ENCODE results near the gene TMEM86A. TPM values are rescaled to one million over a fixed set of nuclear protein-coding genes. Genes with fewer than 3 reads are reported as not detected.

TMEM86A gene
- polyA plus RNA-seq, 3 donors: 8.1 to 9.1 (median 8.9) TPM

DNA sequence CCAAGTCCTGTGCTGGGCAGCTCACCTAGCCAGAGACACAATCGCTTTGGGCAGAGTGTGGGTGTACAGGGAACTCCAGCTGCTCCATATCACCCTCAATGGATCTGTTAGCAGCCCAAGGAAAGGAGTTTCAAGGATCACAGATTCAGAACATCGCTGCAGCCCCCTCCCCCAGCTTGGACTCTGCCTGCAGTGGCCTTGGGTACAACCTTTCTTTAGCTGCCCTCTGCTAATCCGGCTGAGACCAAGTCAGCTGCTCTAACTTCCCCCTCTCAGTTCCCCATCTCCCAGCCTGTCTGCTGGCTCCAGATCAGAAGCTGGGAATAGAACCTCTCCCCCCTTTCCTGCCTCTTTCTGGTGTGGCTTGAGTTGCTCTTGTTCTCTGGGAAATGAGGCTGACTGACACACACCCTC is 1.3 kb downstream of the TMEM86A start:
- DNase-seq (ENCODE audit: low read depth in 3 of 3, low spot score in 2 of 3): no peak

DNA sequence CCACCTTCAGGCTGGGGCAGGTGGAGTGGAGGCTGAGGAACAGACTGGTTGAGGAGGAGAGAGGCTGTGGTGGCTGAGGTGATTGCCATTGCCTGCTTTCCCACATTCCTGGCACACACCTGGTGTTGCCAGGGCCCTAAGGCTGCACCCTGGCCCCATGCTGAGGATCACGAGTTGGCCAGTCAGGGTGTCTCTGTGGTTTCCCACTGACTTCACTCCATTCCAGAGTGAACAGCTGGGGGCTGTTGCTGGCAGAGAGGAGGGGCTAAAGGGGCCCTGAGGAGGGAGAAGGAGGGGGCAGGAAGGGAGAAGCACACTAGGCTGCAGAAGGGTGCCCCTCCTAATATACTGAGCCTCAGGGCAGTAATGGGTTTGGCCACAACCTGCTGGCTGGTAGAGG is 1.8 kb downstream of the TMEM86A start:
- no peak for DNase-seq (ENCODE audit: low read depth in 3 of 3, low spot score in 2 of 3)

DNA sequence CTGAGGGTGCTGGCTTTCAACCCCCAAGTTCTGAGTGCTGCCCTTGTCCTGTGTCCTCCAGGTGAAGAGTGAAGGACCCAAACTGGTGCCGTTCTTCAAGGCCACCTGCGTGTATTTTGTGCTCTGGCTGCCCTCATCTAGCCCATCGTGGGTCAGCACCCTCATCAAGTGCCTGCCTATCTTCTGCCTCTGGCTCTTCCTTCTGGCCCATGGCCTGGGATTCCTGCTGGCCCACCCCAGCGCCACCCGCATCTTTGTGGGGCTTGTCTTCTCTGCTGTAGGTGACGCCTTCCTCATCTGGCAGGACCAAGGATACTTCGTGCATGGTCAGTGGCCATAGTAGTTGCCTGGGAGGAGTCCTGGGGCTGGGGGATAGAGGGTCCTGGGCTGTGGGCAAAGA is 2.3 kb downstream of the TMEM86A start:
- no peak for DNase-seq (ENCODE audit: low read depth in 3 of 3, low spot score in 2 of 3)

DNA sequence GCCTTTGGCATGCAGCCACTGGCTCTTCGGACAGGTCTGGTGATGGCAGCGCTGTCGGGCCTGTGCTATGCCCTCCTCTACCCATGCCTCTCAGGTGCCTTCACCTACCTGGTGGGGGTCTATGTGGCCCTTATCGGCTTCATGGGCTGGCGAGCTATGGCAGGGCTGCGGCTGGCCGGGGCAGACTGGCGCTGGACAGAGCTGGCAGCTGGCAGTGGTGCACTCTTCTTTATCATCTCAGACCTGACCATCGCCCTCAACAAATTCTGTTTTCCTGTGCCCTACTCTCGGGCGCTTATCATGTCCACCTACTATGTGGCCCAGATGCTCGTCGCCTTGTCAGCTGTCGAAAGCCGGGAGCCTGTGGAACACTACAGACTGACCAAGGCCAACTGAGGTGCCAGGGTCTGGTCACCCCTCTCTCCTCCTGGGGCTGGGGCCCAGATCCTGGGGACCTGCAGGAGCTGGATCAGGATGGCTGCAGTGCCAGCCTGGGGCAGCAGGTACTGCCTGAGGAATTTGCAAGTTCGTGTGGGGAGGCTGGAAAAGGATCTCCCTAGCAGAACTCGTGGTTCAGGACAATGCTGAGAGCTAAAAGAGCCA is 3.1 kb downstream of the TMEM86A start:
- DNase-seq (ENCODE audit: low read depth in 3 of 3, low spot score in 2 of 3): no peak

DNA sequence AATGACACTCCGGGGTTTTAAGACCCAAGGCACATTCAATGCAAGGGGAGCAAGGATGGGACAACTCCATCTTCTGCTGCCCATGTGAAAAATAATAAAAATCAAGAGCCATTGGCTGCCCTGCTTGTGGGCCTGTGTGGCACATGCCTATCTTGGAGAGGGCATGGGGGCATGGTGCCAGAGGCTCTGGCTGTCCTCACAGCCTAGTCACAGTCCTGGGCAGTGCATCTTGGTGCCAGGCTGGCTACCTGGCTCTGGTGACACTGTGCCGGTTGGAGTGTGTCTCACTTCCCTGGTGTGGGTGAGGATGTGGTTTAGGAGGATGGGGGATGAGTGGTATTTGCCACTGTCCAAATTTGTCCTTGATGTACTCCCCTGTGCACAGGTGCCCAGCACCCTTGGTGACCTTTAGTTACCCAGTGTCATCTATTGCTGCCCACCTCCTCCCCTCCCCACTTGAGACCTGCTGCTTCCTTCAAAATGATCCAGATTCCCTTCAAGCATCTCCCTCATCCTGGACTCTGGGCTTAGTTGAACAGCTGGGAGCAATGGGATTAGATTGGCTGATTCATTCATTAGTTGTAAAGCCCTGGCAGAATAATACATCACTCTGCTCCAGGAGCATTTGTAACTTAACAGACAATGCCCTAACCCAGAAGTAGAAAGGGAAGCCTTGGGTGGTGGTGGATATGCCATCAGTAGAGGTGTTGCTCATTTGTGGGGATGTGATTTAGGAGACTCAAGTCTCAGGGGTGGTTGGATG is 4.6 kb downstream of the TMEM86A start:
- DNase-seq (ENCODE audit: low read depth in 3 of 3, low spot score in 2 of 3): no peak

DNA sequence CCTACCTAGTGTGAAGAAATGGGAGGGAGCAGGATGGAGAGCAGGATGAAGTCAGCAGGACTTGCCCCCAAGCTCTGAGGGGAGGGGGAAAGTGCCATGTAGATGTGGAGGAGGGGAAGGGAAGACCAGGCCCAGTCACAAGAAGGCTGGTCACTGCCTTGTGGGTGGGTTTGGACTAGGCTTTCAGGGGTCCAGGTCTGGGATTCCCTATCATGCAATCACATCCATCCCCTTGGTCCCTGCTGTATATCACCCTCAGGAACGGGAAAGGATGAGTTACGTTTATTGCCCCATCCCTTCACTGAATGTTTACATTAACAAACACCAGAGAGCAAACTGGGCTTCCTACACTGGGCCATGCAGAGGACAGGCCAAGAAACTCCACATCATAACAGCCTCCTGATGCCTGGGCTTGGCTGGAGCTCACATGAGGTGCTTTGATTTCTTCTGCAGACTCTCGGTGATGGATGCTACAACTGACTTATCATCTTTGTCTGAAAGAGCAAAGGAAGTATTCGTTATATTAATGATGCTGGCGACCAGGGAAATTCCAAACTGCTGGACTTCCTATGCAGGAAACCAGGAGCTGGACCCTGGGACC is 5.6 kb downstream of the TMEM86A start:
- no peak for DNase-seq (ENCODE audit: low read depth in 3 of 3, low spot score in 2 of 3)

DNA sequence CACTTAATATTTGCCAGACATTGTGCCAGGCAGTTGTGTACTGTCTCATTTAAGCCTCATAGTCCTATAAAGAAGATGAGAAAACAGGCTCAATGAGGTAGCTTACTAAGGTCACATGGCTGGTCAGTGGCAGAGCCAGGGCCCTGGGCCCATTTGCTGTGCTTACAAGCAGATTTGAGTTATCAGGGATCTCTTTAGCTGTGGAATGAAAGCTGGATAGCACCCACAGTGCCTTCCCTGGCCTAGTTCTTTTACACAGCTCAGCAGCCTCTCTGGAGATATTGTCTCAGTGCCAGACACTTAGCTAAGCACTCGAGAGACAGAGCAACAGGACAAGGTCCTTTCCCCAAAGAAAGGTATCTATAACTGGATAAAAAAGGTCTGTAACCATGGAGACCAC is 6.1 kb downstream of the TMEM86A start:
- no peak for DNase-seq (ENCODE audit: low read depth in 3 of 3, low spot score in 2 of 3)

DNA sequence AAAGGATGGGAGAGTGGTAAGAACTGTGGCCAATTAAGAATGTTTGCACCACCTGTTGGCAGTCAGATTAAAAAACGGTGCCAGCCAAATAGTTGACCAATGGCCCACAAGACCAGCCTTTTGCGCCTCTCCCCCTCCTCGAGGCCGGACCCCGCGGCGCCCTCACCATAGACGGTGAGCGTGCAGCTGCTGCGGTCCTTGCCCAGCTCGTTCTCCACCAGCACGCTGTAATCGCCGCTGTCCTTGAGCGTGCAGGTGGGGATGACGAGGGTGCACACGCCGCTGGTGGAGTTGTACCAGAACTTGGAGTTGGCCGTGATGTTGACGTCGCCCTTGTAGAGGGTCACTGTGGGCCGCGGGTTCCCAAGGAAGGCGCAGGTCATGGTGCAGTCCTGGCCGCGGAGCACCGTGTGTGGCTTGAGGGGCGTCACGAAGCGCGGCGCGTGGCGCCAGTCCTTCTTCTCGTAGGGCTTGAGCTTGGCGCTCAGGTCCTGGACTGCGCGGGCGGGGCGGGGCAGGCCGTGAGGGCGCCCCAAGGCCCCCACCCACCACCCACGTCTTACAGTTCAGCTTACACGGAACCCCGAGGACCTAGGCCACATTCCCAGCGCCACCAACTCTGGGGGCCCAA is 7.2 kb downstream of the TMEM86A start:
- DNase-seq (ENCODE audit: low read depth in 3 of 3, low spot score in 2 of 3): peak in 1 of 3 donors; percentile 31

DNA sequence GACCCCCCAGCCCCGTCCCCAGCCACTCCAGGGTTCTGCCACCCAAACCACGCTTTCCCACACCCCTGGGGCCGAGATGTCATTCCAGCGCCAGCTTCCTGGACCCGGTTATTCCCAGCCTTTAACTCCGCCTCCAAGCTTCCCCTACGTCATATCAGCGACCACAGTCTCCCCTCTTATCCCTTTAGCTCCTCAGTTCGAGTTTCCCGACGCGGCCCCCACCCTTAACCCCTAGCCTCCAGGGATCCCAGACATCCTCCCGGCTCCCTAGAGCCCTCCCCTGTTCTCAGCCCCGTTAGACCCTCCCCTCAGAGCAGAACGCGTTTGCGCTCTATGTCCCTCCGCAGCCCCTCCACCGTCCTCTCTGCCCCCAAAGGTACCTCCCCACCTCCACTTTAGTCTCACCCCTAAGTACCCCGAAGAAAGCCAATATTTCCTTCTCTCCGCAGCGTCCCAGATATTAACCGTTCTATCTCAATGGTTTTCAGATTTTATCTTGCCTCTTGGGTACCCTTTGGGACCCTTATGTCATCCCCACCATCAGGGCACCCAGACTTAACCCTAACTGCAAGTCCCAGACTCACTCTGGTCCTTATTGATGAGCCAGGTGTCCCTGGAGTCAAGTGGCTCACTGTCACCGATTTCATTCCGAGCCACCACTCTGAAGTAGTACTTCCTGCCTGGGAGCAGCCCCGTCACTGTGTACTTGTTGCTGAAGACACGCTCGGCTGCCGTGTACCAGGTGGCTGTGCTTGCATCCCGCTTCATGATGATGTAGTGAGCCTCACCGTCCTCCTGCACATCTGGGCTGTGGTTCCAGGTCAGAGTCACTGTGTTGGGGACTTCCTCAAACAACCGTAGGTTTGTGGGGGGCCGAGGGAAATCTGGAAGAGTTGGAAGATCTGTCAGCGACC is 8.0 kb downstream of the TMEM86A start:
- peak in 2 of 3 donors; percentile 67 to 71 for DNase-seq (ENCODE audit: low read depth in 3 of 3, low spot score in 2 of 3)

DNA sequence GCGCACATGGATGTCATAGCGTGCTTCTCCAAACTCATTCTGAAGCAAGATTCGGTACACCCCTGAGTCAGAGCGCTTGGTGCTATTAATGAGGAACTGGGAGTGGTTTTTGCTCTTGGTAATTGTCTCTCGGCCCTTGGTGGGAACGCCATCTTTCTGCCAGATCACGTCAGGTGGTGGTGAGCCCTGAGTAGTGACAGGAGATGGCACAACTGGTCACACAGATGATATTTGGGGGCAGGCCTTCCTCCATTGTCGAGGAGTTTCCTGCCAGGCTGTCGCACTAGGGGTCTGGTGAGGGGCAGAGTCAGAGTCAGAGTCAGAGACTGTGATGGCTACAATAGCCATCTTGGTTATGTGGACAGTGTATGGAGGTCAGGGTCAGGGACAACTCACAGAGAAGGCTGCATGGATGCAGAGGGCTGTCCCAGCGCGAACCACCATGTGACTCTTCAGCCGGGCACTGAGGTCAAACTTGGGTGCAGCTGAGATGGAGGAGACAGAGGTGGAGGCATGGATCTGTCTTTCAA is 9.3 kb downstream of the TMEM86A start:
- DNase-seq (ENCODE audit: low read depth in 3 of 3, low spot score in 2 of 3): no peak

DNA sequence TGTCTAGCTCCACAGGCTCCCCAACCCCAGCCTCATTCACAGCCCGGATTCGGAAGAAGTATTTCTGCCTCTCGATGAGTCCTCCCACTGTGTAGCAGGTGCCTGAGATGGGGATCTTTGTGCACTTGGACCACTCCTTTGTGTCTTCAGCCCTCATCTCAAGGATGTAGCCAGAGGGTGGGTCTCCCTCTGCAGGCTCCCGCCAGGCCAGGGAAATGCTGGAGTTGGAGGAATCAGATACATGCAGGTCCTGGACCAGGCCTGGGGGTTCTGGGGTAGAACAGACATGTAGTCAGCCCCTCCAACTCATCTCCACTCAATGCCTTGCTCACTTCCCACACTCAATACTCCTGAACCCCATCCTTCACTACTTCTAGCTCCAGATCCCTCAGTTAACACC is 10.8 kb downstream of the TMEM86A start:
- DNase-seq (ENCODE audit: low read depth in 3 of 3, low spot score in 2 of 3): no peak

DNA sequence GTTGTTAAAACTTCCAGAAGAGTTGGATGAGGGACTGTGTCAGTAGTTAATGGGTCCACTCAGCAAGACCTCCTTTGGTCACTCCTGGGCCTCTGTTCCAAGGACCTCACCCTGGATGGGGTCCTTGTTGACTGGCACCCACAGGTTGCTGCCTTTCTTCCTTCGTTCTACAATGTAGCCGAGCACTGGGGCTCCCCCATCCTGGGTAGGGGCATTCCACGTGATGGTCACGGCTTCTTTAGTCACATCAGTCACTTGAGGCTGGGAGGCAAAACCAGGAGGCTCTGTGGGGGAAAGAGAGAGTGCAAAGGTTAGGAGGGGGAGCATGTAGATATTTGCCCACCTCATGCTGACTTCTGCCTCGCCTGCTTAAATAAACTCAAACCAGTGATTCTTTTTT is 12.0 kb downstream of the TMEM86A start:
- DNase-seq (ENCODE audit: low read depth in 3 of 3, low spot score in 2 of 3): no peak

DNA sequence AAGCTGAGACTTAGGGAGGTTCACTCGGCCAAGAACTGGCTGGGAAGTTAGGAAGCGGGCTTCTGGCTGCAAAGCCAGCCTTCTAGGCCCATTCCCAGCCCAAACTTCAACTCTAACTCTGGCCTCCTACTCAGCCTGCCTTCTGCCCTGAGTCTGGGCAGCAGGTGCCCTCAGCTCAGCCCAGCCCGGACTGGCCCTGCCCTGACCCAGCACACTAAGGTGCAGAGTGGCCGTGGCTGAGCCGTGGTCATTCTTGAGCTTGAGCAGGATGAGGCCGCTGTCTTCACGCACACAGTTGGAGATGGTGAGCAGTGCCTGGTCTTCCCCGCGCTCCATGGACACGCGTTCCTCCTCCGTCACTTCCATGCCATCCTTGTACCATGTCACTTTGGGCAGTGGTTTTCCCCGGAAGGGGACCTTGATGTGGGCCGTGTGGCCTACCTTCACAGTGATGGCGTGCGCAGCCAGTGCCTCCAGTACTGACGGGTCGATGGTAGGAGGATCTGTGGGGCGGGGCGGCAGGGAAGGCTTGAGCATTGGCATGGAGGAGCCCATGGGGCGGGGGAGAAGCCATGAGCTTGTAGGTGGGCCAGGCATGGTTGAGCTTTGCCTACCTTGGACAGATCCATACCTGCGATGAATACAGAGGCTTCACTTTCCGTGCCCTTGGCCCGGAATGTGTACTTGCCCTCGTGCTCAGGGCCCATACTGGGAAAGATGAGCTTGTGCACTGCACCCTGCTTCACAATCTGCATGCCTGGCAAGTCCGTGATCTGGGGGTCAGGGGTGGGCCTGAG is 15.3 kb downstream of the TMEM86A start:
- DNase-seq (ENCODE audit: low read depth in 3 of 3, low spot score in 2 of 3): no peak

DNA sequence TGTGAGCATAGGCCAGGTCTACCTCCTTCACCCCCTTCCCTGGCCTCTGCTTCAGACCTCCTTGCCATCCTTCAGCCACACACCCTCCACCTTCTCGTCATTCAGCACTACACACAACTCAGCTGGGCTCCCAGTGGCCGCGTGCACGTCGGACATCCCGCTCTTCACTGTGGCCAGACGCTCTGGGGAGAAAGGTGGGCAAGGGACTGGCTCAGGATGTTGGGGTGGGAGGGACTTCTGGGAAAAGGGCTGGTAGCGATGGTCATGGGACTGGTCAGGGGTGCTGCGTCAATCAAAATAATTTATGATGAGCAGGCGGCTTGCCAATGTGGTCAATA is 15.8 kb downstream of the TMEM86A start:
- no peak for DNase-seq (ENCODE audit: low read depth in 3 of 3, low spot score in 2 of 3)

DNA sequence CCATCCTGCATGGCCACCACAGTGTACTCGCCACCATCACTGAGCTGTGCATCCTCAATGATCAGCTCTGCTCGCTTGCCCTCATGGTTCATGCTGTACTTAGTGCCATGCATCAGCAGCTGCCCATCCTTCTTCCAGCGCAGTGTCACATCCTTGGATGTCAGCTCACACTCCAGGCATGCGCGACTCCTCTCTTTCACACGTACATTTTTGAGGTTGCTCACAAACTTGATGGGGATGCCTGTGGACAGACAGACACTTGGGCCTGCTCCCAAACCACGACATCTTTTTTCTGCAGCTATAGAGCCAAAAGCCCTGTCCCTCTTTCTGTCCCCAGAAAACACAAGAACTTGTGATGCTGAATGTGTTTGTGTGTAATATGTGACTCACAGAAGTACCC is 16.9 kb downstream of the TMEM86A start:
- no peak for DNase-seq (ENCODE audit: low read depth in 3 of 3, low spot score in 2 of 3)

DNA sequence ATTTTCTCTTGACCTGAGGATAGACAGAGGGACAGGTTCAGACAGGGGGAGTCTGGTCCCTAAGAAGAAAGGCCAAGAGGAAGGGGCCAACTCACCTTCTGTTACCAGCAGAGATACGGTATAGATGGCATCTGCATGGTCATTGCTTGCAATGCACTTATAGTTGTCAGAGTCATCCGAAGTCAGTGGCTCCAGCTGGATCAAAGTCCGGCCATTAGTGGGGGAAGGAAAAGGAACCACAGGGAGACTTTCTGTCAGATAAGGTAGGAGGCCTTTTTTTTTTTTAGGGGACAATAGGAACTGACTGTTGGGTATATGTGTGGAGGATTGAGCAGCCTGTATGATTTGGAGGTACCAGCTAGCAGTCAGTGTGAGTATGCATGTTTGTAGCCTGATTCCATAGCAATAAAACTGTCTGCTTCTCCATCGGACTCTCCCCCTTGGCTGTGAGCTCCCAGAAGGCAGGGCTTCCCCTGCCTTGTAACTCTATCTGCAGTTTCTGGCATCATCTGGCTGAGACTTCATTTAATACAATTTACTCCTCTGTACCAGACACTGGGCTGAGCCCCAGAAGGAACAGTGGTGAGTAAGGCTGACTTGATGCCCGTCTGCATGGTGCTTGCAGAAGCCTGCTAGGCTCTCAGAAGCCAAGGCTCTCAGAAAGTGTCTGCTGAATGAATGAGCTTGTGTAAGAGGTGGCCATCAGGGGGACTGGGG is 21.7 kb downstream of the TMEM86A start:
- peak in 1 of 3 donors; percentile 13 for DNase-seq (ENCODE audit: low read depth in 3 of 3, low spot score in 2 of 3)

DNA sequence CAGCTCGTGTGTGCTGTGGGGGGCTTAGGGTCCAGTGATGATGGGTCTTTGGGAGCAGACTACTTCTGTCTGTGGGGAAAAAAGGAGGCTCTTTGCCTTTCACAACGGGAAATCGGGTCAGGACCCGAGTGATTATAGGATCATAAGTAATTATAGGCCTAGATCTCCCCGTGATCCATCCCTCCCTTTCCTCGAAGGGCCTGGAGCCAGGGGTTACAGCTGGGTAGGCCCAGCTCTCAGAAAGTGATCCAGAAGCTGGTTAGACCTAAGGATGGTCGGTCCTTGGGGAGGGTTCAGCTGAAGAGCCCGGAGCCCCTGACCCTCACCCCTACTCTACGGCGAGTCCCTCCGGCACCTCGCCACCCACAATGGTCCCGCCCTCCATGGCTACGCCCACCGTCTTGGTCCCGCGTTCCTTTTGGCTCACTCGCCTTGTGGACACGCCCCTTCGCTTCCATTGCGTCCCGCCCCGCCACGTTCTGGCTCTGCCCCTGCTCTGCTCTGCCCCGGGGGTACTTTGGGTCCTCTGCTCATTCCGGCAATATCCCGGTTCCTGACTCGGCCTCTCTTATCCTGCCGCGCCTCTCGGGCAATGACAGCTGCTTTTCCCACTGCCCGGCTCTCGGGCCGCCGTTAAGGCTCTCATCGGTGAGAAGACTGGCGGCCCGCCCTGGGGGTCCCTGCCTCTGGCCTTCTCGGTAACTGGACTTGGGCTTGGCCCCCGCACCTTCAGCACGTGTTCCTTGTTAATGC is 22.4 kb downstream of the TMEM86A start:
- DNase-seq (ENCODE audit: low read depth in 3 of 3, low spot score in 2 of 3): peak in 2 of 3 donors; percentile 67 to 79

DNA sequence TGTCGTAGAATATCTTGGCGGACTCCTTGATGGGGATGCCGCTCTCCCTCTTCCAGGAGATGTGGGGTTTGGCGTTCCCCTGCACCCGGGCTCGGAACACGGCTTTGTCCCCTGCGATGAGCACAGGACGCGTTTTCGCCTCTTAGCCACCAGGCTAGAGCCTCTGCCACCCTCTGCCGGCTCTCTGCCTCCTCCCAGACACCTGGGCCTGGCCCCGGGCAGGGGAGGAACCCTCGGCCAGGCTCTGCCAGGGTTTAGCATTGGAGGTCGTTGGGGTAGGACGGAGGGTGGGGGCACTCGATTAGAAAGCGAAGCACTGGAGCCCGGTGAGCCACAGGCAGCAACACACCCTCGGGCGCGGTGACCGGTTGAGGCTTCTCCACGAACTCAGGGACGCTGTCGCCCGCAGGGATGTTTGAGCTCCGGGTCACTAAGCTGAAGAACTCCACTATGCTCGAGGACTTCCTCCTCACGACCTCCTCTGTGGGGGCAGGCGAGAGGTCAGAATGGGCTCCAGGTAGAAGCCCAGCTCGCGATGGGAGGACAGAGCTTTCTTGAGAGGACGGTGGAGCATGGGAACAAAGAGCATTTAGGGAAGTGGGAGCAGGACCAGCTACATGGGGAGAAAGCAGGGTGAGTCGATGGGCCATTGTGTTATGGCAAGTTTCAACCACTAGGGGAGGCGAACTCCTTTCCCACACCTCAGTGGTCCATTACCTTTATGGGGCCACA is 23.1 kb downstream of the TMEM86A start:
- peak in 1 of 3 donors; percentile 27 for DNase-seq (ENCODE audit: low read depth in 3 of 3, low spot score in 2 of 3)

Measured in right renal cortex interstitium (tissue), 3 donors.